Nephron progenitor cell (in vitro differentiated cells): ENCODE measurements around the gene CDK17.

ENCODE experiments used
- DNase-seq: peaks from one replicate; pipeline ENCODE4 v3.0.0; 2021
- H3K27ac Mint-ChIP-seq: 2 replicates; pipeline ENCODE4 v1.8.0; 2021; ENCODE audit warnings: mild to moderate bottlenecking, moderate library complexity, mixed read lengths
- H3K27me3 Mint-ChIP-seq: 2 replicates; pipeline ENCODE4 v1.8.0; 2021; ENCODE audit warnings: mild to moderate bottlenecking, low read depth, mixed read lengths; ENCODE audit not compliant: poor library complexity
- H3K36me3 Mint-ChIP-seq: 2 replicates; pipeline ENCODE4 v1.8.0; 2021; ENCODE audit warnings: low read depth, mixed read lengths
- H3K4me1 Mint-ChIP-seq: 2 replicates; pipeline ENCODE4 v1.8.0; 2021; ENCODE audit warnings: mixed read lengths
- H3K4me3 Mint-ChIP-seq: 2 replicates; pipeline ENCODE4 v1.8.0; 2021; ENCODE audit warnings: mild to moderate bottlenecking, moderate library complexity, mixed read lengths
- H3K9me3 Mint-ChIP-seq: 2 replicates; pipeline ENCODE4 v1.8.0; 2021; ENCODE audit warnings: mild to moderate bottlenecking, moderate library complexity, mixed read lengths
- CTCF ChIP-seq: fragments of 200-600 bp; sonication (generic); IDR thresholded peaks from 2 replicates; pipeline ENCODE4 v1.5.0; 2021; ENCODE audit warnings: antibody characterized with exemption

The CDK17 gene

GRCh38 chr12:96293093-96293492, 107.1 kb downstream of the CDK17 start:
- Mint-ChIP-seq H3K4me1 (no peaks in the 10 kb centered on the region), H3K36me3 (peaks cover 55% of the 10 kb centered on the region), H3K27me3 (no peaks in the 10 kb centered on the region), H3K27ac (no peak overlapping the region), H3K9me3 (no peaks in the 10 kb centered on the region), H3K4me3 (no peak overlapping the region)
- TF ChIP-seq CTCF = no peak
- no peak for DNase-seq

DNA sequence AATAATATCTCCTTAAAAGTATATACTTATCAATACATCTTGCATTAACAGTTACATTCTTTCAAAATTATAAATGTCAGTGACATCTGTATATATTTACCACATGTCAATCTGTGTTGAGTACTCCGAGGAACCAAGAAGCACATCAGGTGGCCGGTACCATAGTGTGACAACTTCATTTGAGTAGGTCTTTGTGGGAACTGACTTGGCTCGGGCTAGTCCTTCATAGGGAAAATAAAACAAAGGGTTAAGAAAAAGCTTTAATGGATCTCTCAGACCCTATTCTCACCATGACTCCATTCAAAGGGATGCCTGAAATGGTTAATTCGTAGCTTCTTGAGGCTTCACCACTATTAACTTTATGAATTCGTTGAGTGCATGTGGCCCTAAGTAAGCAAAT, 111.2 kb downstream of the CDK17 start:
- H3K9me3 Mint-ChIP-seq = no peaks in the 10 kb centered on the region
- H3K27ac Mint-ChIP-seq = no peak overlapping the region
- H3K36me3 Mint-ChIP-seq = peaks cover 68% of the 10 kb centered on the region
- no peak for TF ChIP-seq CTCF
- no peak for DNase-seq
- no peak overlapping the region for H3K4me3 Mint-ChIP-seq
- H3K27me3 Mint-ChIP-seq = no peaks in the 10 kb centered on the region
- no peaks in the 10 kb centered on the region for H3K4me1 Mint-ChIP-seq

DNA sequence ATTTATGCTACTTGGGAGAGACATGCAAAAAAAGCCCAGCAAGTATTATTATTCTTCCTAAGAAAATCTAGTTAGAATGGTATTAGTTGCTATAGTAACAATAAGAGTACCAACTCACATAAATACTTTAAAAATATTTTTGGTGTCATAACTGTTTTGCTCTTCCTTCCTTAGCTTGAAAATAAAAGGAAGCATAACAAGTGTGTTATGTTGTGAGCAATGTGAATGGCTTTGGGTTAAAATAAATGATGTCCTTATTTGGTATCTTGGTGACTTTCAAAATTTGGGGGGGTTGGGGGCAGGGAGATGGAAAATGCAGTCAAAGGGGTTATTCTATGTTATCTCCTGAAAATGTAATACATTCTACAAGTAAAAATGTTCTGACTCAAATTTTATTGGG, 115.1 kb downstream of the CDK17 start:
- Mint-ChIP-seq H3K4me3 (no peak overlapping the region), H3K27me3 (no peaks in the 10 kb centered on the region), H3K27ac (no peak overlapping the region), H3K4me1 (no peaks in the 10 kb centered on the region), H3K36me3 (peaks cover 70% of the 10 kb centered on the region), H3K9me3 (no peaks in the 10 kb centered on the region)
- no peak for DNase-seq
- no peak for TF ChIP-seq CTCF

- H3K36me3 Mint-ChIP-seq = peaks cover 67% of the 10 kb centered on the region
- H3K4me3 Mint-ChIP-seq = no peak overlapping the region
- no peak for TF ChIP-seq CTCF
- H3K4me1 Mint-ChIP-seq = no peaks in the 10 kb centered on the region
- no peaks in the 10 kb centered on the region for H3K27me3 Mint-ChIP-seq
- peak overlapping the region; percentile 39 for H3K27ac Mint-ChIP-seq
- no peak for DNase-seq
- no peaks in the 10 kb centered on the region for H3K9me3 Mint-ChIP-seq
Observed at GRCh38 chr12:96274331-96274730, 125.9 kb downstream of the CDK17 start.

DNA sequence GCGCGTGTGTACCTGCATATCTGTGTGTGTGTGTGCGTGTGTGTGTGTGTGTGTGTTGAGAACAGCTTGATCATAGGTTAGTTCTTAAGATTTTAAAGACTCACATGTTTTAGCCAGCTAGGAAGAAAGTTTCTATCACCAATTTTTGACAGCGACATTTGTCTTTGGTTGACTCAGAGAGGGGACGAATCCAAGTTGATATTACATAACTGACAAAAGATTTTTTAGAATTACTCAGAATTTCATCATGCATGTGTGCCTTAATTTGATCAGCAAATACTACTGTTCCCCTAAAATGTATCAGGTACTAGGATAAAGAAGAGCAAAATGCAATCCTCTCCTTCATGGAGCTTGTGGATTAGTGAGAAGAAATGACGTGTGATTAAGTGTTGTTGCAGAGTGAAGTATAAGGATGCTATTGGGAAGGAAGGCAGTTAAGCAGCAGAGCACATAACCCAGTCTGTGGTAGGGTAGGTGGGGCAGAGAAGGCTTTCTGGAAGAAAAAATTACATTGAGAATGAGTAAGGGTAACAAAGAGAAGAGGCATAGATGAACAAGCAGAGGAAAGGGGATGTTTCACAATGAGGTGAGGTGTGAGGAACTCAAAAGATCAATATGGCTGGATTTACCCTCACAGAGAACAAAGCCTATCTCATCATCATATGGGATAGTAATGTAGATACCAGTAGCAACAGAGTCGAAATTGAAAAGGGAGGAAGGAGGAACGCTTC, 128.6 kb downstream of the CDK17 start:
- Mint-ChIP-seq H3K27ac (peak overlapping the region; percentile 14), H3K36me3 (peaks cover 57% of the 10 kb centered on the region), H3K27me3 (no peaks in the 10 kb centered on the region), H3K4me3 (no peak overlapping the region), H3K4me1 (no peaks in the 10 kb centered on the region), H3K9me3 (no peaks in the 10 kb centered on the region)
- no peak for DNase-seq
- no peak for TF ChIP-seq CTCF

GRCh38 chr12:96266238-96266637, 134.0 kb downstream of the CDK17 start:
- Mint-ChIP-seq H3K9me3 (no peaks in the 10 kb centered on the region), H3K27ac (no peak overlapping the region), H3K27me3 (no peaks in the 10 kb centered on the region), H3K4me1 (no peaks in the 10 kb centered on the region), H3K36me3 (peaks cover 60% of the 10 kb centered on the region), H3K4me3 (no peak overlapping the region)
- no peak for DNase-seq
- TF ChIP-seq CTCF = no peak
